HepG2 (cell line): Measurements from ENCODE around the gene SLC25A44. TPM values are rescaled to one million over a fixed set of nuclear protein-coding genes. Genes with fewer than 3 reads are reported as not detected.

ENCODE experiments used
- ATM ChIP-seq: fragments of 450-650 bp; IDR thresholded peaks from 2 replicates; pipeline ENCODE4 v1.7.1; 2017; ENCODE audit warnings: mild to moderate bottlenecking, borderline replicate concordance
- FOXK2 ChIP-seq: fragments of 450-650 bp; IDR thresholded peaks from 2 replicates; pipeline ENCODE4 v1.6.1; 2016
- GFI1 ChIP-seq: sonication (generic); formaldehyde crosslinking; IDR thresholded peaks from 2 replicates; pipeline ENCODE4 v1.5.0; 2020; ENCODE audit warnings: missing genetic modification reagents, mild to moderate bottlenecking, borderline replicate concordance
- JUND ChIP-seq: sonication (generic); formaldehyde crosslinking; IDR thresholded peaks from 2 replicates; pipeline ENCODE4 v1.8.0; 2022; ENCODE audit warnings: mild to moderate bottlenecking, missing genetic modification reagents
- KDM5B ChIP-seq: sonication (generic); formaldehyde crosslinking; IDR thresholded peaks from 2 replicates; pipeline ENCODE4 v1.4.0; 2020; ENCODE audit warnings: missing genetic modification reagents, mild to moderate bottlenecking, borderline replicate concordance
- MAFF ChIP-seq: IDR thresholded peaks from 2 replicates; pipeline ENCODE4 v1.6.1; 2011; ENCODE audit warnings: low read depth, low read length, improper control_type of control experiment
- MAFG ChIP-seq: sonication (generic); formaldehyde crosslinking; IDR thresholded peaks from 2 replicates; pipeline ENCODE4 v1.5.1; 2020; ENCODE audit warnings: mild to moderate bottlenecking, missing genetic modification reagents
- MATR3 ChIP-seq: sonication (generic); formaldehyde crosslinking; IDR thresholded peaks from 2 replicates; pipeline ENCODE4 v1.4.0; 2020; ENCODE audit warnings: missing genetic modification reagents
- NFRKB ChIP-seq: fragments of 450-650 bp; IDR thresholded peaks from 2 replicates; pipeline ENCODE4 v1.6.1; 2017
- NKX3-1 ChIP-seq: sonication (generic); formaldehyde crosslinking; IDR thresholded peaks from 2 replicates; pipeline ENCODE4 v1.5.0; 2020; ENCODE audit warnings: missing genetic modification reagents
- PCBP1 ChIP-seq: fragments of 200-400 bp; formaldehyde crosslinking; IDR thresholded peaks from 2 replicates; pipeline ENCODE4 v1.6.1; 2017; ENCODE audit warnings: mild to moderate bottlenecking, low read depth, low read length, borderline replicate concordance
- SAP130 ChIP-seq: IDR thresholded peaks from 2 replicates; pipeline ENCODE4 v1.6.1; 2016; ENCODE audit warnings: low read depth
- SATB2 ChIP-seq: sonication (generic); formaldehyde crosslinking; IDR thresholded peaks from 2 replicates; pipeline ENCODE4 v1.5.0; 2020; ENCODE audit warnings: missing genetic modification reagents
- SMAD1 ChIP-seq: sonication (generic); formaldehyde crosslinking; IDR thresholded peaks from 2 replicates; pipeline ENCODE4 v1.4.0; 2020; ENCODE audit warnings: missing genetic modification reagents, low read depth, mild to moderate bottlenecking, borderline replicate concordance
- SNAPC2 ChIP-seq: sonication (generic); formaldehyde crosslinking; IDR thresholded peaks from 2 replicates; pipeline ENCODE4 v1.8.1; 2022; ENCODE audit warnings: mild to moderate bottlenecking, missing genetic modification reagents
- THYN1 ChIP-seq: sonication (generic); formaldehyde crosslinking; IDR thresholded peaks from 2 replicates; pipeline ENCODE4 v1.8.1; 2023; ENCODE audit warnings: low read depth, mild to moderate bottlenecking, moderate library complexity, missing genetic modification reagents, borderline replicate concordance
- TRIM24 ChIP-seq: sonication (generic); formaldehyde crosslinking; IDR thresholded peaks from 2 replicates; pipeline ENCODE4 v1.8.0; 2022; ENCODE audit warnings: mild to moderate bottlenecking, missing genetic modification reagents
- YEATS2 ChIP-seq: sonication (generic); formaldehyde crosslinking; IDR thresholded peaks from 2 replicates; pipeline ENCODE4 v1.4.0; 2020; ENCODE audit warnings: missing genetic modification reagents, borderline replicate concordance
- ZBTB20 ChIP-seq: sonication (generic); formaldehyde crosslinking; IDR thresholded peaks from 2 replicates; pipeline ENCODE4 v1.8.1; 2023; ENCODE audit warnings: missing genetic modification reagents, low read depth, mild to moderate bottlenecking, borderline replicate concordance
- ZBTB38 ChIP-seq: sonication (generic); formaldehyde crosslinking; IDR thresholded peaks from 2 replicates; pipeline ENCODE4 v1.5.1; 2020; ENCODE audit warnings: mild to moderate bottlenecking, missing genetic modification reagents
- ZKSCAN8 ChIP-seq: IDR thresholded peaks from 2 replicates; pipeline ENCODE4 v1.6.1; 2016; ENCODE audit warnings: borderline replicate concordance, missing genetic modification reagents, missing compliant biosample characterization
- ZNF225 ChIP-seq: sonication (generic); formaldehyde crosslinking; IDR thresholded peaks from 2 replicates; pipeline ENCODE4 v1.4.0; 2020; ENCODE audit warnings: mild to moderate bottlenecking, missing genetic modification reagents
- ZNF501 ChIP-seq: sonication (generic); formaldehyde crosslinking; IDR thresholded peaks from 2 replicates; pipeline ENCODE4 v1.5.1; 2020; ENCODE audit warnings: mild to moderate bottlenecking, moderate library complexity, missing genetic modification reagents
- ZNF572 ChIP-seq: sonication (generic); formaldehyde crosslinking; IDR thresholded peaks from 2 replicates; pipeline ENCODE4 v1.5.1; 2020; ENCODE audit warnings: mild to moderate bottlenecking, missing genetic modification reagents
- ZNF710 ChIP-seq: sonication (generic); formaldehyde crosslinking; IDR thresholded peaks from 2 replicates; pipeline ENCODE4 v1.5.0; 2020; ENCODE audit warnings: mild to moderate bottlenecking, missing genetic modification reagents, borderline replicate concordance
- ZNF883 ChIP-seq: sonication (generic); formaldehyde crosslinking; IDR thresholded peaks from 2 replicates; pipeline ENCODE4 v1.5.1; 2020; ENCODE audit warnings: mild to moderate bottlenecking, missing genetic modification reagents; ENCODE audit errors: not compliant biosample characterization
- polyA plus RNA-seq, 8 experiments: library from polyadenylated mRNA; depleted of rRNA in 3 of 8; stranded (reverse) in 7 of 8; unstranded in 1 of 8; fragments of >200 nt; fragmentation: Illumina TruSeq in 4 of 8; extraction: Trizol in 4 of 8; gene quantifications; 2 replicates each; pipeline versions ENCODE4 v1.2.1 to v1.2.3, GENCODE V29; 2011 to 2016; ENCODE audit warnings: low read depth in 4 of 8, missing spikeins in 1 of 8, mixed read lengths in 1 of 8; ENCODE audit not compliant: insufficient read depth in 1 of 8
- total RNA-seq, 5 experiments: library from RNA; depleted of rRNA; stranded (reverse); fragments of >200 nt; fragmentation: Illumina TruSeq; extraction: Trizol; gene quantifications; 2 replicates each; pipeline ENCODE4 v1.2.3, GENCODE V29; 2016; ENCODE audit warnings: low read depth in 1 of 5
- TF ChIP-seq, protein P1 (sequence below): sonication (generic); formaldehyde crosslinking; IDR thresholded peaks from 2 replicates; pipeline ENCODE4 v1.5.0; 2020; ENCODE audit warnings: missing genetic modification reagents
- TF ChIP-seq, protein P2 (sequence below): sonication (generic); formaldehyde crosslinking; IDR thresholded peaks from 2 replicates; pipeline ENCODE4 v1.9.0; 2022; ENCODE audit warnings: low read depth, missing genetic modification reagents

Gene SLC25A44
- total and polyA plus RNA-seq, 2 of the 13 experiments (the other 11 are each of a cell fraction or from before 2014, with no cell fraction given): 10.7 to 13.4 TPM

GRCh38 chr1:156212833-156213643 lies 19.1 kb downstream of the SLC25A44 start, which contains the start of gene PMF1 (continued):
- peak; percentile 86 for TF ChIP-seq ZNF225 (CRISPR knock-in tag)
- TF ChIP-seq NKX3-1 (CRISPR knock-in tag): peak; percentile 41; the same call in 1 of the 2 replicates
- no peak for TF ChIP-seq FOXK2
- TF ChIP-seq NFRKB: peak; percentile 80; the same call in 1 of the 2 replicates
- peak; percentile 51; the same call in 1 of the 2 replicates for TF ChIP-seq SATB2
- TF ChIP-seq JUND (CRISPR knock-in tag): no peak
- TF ChIP-seq PCBP1: peak; percentile 59; the same call in 1 of the 2 replicates
- peak; percentile 64 for TF ChIP-seq ZNF883
- TF ChIP-seq ZKSCAN8: no peak
- TF ChIP-seq THYN1 (CRISPR knock-in tag): no peak
- no peak for TF ChIP-seq TRIM24 (CRISPR knock-in tag)
- TF ChIP-seq, protein P1, sequence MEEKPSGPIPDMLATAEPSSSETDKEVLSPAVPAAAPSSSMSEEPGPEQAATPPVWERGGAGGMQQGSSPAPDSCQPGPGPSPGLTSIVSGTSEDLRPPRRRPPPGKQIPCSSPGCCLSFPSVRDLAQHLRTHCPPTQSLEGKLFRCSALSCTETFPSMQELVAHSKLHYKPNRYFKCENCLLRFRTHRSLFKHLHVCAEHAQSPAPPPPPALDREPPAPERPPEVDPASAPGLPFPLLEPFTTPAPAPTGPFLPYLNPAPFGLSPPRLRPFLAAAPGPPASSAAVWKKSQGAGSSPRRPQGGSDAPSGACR (CRISPR knock-in tag): peak; percentile 71; the same call in 1 of the 2 replicates
- no peak for TF ChIP-seq MAFF
- TF ChIP-seq ZNF710 (CRISPR knock-in tag): no peak
- no peak for TF ChIP-seq ATM
- TF ChIP-seq SMAD1 (CRISPR knock-in tag): peak; percentile 93; the same call in 1 of the 2 replicates
- TF ChIP-seq, protein P2, sequence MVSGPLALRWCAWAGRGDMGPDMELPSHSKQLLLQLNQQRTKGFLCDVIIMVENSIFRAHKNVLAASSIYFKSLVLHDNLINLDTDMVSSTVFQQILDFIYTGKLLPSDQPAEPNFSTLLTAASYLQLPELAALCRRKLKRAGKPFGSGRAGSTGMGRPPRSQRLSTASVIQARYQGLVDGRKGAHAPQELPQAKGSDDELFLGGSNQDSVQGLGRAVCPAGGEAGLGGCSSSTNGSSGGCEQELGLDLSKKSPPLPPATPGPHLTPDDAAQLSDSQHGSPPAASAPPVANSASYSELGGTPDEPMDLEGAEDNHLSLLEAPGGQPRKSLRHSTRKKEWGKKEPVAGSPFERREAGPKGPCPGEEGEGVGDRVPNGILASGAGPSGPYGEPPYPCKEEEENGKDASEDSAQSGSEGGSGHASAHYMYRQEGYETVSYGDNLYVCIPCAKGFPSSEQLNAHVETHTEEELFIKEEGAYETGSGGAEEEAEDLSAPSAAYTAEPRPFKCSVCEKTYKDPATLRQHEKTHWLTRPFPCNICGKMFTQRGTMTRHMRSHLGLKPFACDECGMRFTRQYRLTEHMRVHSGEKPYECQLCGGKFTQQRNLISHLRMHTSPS (CRISPR knock-in tag): no peak
- peak; percentile 60; the same call in 1 of the 2 replicates for TF ChIP-seq ZBTB38 (CRISPR knock-in tag)
- peak; percentile 98 for TF ChIP-seq ZNF501
- no peak for TF ChIP-seq MATR3 (CRISPR knock-in tag)
- TF ChIP-seq GFI1 (CRISPR knock-in tag): peak; percentile 52; the same call in 1 of the 2 replicates
- no peak for TF ChIP-seq MAFG (CRISPR knock-in tag)
- no peak; the same call in 1 of the 2 replicates for TF ChIP-seq ZBTB20
- TF ChIP-seq KDM5B: no peak; the same call in 1 of the 2 replicates
- no peak for TF ChIP-seq SNAPC2 (CRISPR knock-in tag)
- TF ChIP-seq SAP130: peak; percentile 90
- TF ChIP-seq YEATS2: peak; percentile 91
- TF ChIP-seq ZNF572 (CRISPR knock-in tag): peak; percentile 80
